Endometrial microvascular endothelial cells (primary cell): Measurements from ENCODE around the gene NPAS3. TPM values are rescaled to one million over a fixed set of nuclear protein-coding genes. Genes with fewer than 3 reads are reported as not detected.

ENCODE experiments used
- in situ Hi-C: cut with HindIII; loops from 2 replicates; pipeline ENCODE4 v1.10.0; 2017; ENCODE audit warnings: low sequenced_read_pairs, low pct_unique_long_range_greater_than_20kb; ENCODE audit errors: inconsistent ontology term
- total RNA-seq: library from RNA; depleted of rRNA; stranded (reverse); fragments of >200 nt; gene quantifications from one replicate; pipeline ENCODE4 v1.2.3, GENCODE V29; 2015; ENCODE audit errors: inconsistent ontology term

The NPAS3 gene
- total RNA-seq, 1 donor from 2014 or later, result not detected

DNA sequence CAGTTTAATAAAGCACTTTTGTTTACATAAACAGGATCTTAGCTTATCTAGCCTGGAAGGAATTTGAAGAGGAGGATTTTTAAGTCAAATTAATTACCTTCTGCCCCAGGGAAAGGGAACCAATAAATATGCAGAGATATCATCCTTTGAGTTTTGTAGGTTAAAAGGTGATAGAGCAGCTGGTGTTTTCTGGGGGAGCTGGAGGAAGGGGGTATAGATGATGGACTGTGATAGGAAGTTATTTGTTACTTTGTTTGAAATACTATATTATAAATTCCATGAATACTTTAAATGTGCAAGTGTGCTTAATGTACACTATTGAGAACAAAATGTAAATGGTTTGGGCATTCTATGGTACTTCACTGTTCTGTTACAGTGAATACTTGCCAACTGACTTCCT is 55.2 kb downstream of the NPAS3 start:
- in situ Hi-C loops, result no loop called here

DNA sequence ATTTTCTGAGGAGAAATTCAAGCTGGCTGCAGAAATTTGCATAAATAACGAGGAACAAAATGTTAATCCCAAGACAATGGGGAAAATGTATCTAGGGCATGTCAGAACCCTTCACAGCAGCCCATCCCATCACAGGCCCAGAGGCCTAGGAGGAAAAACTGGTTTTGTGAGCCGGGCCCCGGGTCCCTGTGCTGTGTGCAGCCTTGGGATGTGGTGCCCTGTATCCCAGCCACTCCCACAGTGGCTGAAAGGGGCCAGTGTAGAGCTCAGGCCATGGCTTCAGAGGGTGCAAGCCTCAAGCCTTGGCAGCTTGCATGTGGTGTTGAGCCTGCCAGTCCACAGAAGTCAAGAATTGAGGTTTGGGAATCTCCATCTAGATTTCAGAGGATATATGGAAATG is 57.7 kb downstream of the NPAS3 start:
- in situ Hi-C loops, result no loop called here

DNA sequence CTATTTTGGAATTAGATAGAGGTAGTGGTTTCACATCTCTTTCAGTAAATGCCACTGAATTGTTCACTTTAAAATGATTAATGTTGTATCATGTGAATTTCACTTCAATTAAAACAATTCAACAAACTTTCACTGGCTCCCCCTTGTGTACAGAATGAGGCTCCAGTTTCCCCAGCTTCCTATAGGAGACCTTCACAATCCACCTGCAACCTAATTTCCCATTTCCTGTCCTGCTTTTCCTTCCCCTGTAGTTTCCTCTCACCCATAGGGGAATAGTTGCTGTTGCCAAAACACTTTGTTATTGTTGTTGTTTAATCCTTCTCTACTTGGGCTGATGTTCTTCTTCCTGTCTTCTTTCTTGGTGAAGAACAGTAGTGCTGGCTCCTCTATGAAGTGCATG is 59.8 kb downstream of the NPAS3 start:
- in situ Hi-C loops, result no loop called here

DNA sequence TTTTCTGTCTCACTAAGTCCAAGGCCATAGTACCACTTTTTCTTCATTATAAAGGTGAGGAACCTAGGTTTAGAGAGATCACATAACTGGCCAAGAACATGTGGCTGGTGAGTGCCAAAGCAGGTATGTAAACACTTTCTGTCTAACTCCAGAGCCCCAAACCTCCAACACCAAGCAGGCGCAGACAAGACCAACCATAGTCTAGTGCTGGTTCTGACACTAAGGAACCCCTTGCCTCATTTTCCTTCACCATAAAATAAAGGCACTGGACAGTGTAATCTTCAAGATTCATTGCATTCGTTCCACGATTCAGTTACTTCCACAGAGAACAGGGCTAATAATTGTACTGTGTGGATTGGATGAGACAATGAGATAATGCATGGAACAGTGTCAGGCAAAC is 71.0 kb downstream of the NPAS3 start:
- in situ Hi-C loops, result no loop called here

DNA sequence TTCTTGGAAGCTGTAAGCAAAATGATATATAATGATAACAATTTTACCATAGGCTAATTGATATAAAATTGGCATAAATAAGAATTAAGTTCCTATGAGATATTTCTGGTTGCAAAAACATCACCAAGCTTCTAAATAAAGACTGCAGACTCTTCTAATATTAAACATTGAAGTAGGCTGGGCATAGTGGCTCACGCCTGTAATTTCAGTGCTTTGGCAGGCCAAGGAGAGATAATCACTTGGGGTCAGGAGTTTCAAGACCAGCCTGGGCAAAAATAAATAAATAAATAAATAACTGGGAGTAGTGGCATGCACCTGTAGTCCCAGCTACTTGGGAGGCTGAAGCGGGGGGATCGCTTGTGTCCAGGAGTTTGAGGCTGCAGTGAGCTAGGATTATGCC is 71.8 kb downstream of the NPAS3 start:
- in situ Hi-C loops, result no loop called here

DNA sequence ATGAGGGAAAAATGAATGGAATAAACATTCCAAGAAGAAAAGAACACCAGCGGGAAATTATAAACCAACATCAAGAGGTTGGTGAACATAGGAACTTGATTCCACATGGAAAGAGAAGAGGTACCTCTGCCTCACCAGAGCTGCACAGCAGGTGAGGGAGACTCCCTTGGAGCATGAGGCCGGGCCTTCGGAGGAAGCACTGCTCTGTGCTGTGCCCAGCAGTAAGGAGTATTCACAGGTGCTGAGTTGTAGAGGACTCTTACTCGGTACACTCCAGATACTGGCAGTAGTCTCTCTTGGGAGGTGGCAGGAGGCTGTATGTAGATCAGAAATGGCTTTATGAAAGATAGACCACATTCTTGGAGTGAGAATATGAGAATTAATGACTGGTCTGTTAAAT is 76.0 kb downstream of the NPAS3 start:
- in situ Hi-C loops, result no loop called here

DNA sequence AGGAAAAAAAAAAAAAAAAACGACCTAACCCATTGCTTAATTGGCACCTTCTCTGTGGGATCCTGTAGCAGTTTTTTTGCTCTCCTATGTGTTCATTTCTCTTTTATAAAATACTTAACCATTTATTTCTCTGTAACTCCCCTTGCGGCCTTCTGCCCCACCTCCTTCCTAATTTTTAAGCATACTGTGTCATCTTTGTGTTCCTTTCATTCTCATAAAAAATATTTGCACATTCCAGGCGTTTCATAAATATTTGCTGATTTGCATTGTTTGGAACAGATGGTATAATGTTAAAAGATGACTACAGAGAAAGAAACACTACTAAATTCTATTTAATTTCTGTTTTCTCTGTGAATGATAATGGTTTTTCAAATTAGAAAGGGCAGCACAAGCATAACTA is 77.9 kb downstream of the NPAS3 start:
- in situ Hi-C loops, result no loop called here

DNA sequence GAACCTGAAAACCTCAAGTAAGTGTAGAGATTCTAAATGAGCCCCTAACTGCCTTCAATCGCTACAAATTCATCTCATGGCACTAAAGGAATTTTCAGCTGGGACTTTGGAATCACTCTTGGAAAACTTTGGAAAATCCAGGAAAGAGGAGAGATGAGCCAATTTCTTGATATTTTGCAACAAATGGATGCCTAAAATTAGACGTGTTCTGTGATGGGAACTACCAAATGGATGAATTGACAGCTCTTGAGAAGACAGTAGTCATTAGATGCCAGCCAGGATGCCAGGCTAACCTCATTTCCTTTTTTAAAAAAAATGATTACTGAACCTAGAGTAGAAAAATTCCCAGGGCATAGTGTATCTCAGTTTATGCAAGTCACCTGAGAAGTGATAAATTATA is 78.3 kb downstream of the NPAS3 start:
- in situ Hi-C loops, result no loop called here

DNA sequence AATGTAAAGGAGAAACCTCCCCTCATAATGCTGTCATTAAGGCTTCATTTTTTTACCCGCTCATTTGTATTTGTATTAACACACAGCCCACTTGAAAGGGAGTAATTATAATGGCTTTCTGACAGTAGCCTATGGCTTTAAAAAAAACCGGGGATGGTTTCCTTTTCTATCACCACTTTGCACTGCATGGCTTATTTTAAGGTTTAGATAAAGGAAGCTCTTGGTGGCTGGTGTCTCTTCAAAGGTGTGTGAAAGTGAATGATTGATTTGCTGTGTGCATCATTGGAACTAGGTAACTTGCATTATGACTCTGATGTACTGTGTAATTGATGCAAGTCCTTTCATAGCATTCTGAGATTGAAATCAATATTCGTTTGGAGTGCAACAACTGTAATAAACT is 80.7 kb downstream of the NPAS3 start:
- in situ Hi-C loops, result no loop called here

DNA sequence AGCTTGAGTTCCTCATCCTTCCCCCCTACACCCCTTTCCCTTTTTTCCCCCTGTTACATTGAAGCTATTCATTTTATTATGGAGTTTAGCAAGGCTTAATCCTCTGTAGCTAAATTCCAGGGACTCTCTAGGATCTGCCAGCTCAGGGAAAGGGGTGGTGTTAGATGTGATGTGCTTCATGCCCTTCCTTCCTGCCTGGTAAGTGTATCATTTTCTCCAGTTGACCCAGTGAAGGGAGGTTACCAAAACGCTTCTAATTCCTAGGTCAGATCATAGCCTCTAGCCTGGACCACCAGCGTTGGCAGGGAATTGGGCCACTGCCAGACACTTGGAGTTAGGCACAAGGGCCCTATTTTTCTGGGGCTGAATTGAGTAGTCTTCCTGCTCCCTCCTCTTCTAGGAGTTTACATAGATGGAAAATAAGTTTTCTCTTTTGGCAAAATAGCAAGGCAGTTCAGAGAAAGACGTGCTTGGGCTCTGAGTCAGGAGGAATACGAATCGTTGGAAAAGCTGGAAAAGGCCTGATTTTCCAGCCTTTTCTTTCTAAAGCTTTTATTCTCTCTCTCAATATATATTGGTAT is 88.3 kb downstream of the NPAS3 start:
- in situ Hi-C loops, result no loop called here

DNA sequence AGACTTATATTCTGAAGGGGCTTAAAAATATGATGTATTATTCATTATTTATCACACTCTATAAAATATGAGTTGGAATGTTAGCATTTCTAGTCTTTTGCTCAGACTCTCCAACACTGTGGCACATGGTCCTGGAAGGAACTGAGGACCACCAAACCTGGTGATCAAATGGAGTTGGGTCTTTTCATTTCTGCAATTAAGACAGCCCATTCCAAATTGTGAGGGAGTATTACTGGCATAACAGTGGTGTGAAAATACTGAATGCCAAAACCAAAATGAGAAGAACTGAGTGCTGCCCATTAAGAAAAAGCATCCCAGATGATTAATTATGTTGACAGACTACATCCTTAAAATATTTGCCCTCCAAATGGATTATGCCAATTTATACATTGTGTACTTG is 90.8 kb downstream of the NPAS3 start:
- in situ Hi-C loops, result no loop called here

DNA sequence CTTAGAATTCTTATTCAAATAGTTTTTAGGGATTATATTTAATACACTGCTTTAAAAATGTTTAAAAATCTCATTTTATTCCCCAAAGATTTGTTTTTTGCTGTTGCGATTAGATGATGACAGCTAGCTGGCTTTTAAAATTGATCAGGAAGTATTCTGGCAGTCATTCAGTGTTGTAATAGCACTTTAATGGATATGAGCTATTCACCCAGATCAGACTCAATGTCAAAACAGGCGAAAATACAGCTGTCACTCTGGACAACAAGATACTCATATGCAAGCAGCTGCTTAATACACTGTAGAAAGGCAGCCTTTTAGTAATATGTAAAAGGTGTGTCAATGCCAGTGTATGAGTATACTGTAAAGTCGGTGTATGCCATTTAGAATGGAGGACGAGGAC is 91.7 kb downstream of the NPAS3 start:
- in situ Hi-C loops, result no loop called here

DNA sequence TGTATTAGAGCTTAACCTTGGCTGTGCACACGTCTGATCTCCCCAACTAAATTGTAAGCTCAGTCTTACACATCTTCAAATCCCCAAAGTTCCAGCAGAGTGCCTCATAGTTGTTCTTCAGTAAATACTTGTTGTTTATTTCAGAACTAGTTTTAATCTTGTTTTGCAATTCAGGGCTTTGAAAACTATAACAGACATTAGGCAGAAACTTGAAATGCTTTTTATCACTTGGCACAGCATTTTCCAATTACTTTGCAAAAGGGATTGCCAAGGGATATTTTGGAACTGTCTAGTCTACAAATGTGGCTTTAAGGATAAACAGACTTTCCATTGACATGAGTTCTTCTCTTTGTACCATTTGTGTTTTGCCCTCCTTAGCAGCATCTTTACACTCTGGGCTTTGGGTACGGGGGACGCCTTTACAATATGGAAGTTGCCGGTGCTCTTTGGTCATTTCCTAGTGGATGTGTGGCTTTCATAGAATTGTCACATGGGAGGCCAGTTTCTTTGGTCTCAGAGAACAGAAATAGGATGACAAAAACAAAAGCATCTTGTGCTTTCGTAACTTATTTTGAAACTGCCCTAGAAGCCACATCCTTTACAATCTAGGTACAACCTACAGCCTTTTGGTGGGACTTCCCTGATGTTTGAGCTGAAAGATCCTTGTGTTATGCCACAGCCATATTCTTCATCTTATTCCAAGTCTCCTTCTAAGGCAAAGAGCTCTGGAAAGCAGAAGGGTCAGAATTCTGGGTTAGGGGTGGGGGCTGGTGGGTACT is 96.9 kb downstream of the NPAS3 start:
- in situ Hi-C loops, result no loop called here

DNA sequence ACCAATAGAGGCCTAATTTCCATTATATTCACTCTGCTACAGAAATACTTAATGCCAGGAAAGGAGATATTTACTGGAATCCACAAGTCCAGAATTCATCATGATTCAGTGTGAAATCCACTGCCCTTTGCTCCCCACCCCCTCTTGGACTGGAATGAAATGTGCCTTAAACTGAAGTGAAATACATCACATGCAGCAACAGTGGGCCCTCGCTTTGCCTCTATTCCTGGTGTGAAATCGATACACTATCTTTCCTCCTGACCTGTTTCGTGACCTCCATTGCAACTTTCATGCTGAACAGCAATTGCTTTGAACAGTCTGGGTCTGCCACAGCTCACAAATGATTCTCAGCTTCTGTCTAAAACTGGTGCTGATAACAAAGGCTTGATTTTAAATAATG is 100.6 kb downstream of the NPAS3 start:
- in situ Hi-C loops, result no loop called here

DNA sequence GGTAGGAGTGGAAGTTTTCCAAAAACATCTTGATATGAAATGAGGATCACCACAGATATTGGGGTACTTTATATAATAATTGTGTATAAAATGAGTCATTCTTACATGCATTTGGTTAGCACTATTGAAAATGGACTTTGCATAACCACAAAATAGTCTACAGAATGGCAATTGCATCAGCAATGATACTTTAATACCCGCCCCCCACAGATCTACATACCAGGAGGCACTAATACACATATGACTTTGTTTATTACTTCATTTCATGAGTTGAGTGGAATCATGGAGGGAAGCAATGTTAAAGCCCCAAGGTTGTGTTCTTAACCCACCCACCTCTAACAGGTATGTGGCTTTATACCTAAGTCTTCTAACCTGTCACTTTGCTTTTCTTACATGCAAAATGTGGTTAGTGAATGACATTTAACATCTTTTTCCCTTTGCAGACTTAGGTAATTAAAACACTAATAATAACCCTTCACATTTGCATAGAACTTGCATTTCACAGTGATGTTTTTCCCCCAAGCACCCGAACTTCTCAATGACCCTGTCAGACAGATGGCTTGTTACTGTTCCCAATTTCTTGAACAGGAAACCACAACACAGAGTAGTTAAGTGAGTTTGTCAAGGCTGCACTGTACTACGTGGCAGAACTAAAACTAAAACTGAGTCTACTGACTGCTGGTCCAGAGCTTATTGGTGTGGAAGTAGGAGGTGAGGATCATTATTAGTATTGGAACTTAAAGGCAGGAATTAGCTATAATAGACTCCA is 101.9 kb downstream of the NPAS3 start:
- in situ Hi-C loops, result no loop called here

DNA sequence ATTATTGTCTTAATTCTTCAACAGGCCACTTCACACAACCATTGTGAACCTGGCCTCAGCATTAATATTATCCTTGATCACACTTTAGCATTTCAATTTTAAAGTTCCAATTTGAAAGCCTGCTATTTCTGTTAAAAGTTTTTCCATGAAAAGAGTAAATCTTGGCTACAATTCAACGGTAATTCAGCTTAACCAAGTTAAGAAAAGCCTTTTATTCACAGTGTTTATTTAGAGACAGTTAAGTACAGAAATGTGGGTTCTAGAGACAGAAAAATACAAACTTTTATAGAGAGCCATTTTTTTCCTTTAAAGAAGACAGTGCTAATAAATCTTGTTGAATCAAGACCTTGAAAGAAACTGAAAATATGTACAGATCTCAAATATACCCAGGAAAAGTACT is 103.9 kb downstream of the NPAS3 start:
- in situ Hi-C loops, result no loop called here

DNA sequence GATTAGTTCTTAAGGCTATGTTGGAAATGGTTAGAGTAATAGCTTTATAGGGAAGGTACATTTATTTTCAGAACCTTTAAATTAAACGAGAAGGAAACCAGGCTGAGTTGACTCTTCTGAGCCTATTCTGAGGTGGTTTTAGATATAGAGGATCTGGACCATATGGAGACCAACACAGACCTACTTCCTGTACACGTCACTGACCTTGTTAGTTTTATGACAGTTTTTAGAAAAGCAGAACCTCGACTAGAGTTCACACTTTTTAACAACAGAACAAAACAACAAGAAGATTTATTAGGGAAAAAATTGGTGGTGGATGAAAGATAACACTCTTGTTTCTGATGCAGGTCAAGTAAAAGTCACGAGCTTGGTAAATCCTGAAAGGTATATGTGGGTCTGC is 107.1 kb downstream of the NPAS3 start:
- in situ Hi-C loops, result no loop called here

DNA sequence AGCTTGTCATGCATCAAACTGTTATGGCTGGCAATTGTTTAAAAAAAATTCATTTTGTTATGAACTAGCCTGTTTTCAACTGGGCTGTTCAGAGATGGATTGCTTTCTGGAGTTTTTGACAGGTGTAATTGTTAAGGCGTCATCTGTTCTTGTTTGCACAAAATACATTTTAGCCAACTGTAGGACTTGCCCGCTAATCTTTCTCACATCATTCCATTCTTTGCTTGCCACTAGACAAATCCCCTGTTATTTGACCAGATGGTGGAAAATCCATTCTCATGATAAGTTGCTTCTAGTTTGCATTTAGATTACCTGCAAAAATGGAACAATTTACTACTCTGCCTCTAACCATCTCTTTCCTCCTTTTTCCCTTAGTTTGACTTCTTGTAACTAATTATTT is 114.3 kb downstream of the NPAS3 start:
- in situ Hi-C loops, result no loop called here

DNA sequence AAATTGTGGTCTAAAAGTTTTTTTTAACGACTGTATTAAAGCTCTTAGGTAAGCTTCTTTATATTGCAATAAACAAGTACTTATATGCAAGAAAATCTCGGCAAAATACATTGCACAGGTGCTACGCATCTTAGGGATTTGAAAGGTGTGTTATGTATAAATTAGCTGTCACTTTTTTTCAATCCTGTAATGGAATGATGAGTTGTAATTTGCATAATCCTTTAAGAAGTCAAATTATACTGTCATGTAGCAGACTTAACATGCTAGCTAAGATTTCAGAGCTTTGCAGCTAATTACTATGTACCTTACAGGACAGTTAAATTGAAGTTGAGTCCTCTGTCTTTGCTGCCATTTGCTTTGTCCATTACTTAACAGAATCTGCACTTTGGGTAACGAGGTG is 117.5 kb downstream of the NPAS3 start:
- in situ Hi-C loops, result no loop called here

DNA sequence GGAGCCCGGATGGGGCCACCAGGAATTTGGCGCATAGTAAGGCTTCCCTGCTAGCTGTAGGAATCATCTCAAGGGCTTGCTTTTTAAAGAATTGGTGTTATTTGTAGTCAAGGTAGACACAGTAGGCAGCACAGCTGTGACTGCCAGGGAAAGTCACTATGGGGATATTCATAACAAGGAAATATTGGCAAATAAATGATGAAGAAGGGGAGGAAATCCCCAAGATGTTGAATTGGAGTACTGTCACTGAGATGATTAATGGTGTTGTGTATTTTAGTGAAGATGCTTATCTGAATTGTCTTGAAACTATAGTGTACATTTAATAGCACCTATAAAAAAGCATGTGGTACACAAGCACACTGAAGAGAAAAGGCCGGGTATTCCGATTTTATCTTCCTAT is 118.9 kb downstream of the NPAS3 start:
- in situ Hi-C loops, result no loop called here
